GM23248 (cell line): Measurements from ENCODE around the gene ITPKB.

Experiments used
- EZH2 ChIP-seq: fragments of 200-600 bp; sonication (generic); IDR thresholded peaks from 2 replicates; pipeline ENCODE4 v1.6.1; 2018; ENCODE audit warnings: antibody characterized with exemption, mild to moderate bottlenecking; ENCODE audit not compliant: insufficient read depth, poor library complexity, severe bottlenecking
- EZH2phosphoT487 ChIP-seq: fragments of 200-600 bp; sonication (generic); IDR thresholded peaks from 2 replicates; pipeline ENCODE4 v1.6.1; 2018; ENCODE audit warnings: antibody characterized with exemption, moderate library complexity, mild to moderate bottlenecking, low read depth; ENCODE audit not compliant: insufficient read depth

GRCh38 chr1:226763905-226764264 lies 24.8 kb upstream of the ITPKB start:
- TF ChIP-seq EZH2 (no peak), EZH2phosphoT487 (no peak)
